ENCODE results near the gene TPRG1.
A peak's percentile ranks its signal among the peaks of the same experiment; 100 is the strongest.

Gene TPRG1

DNA sequence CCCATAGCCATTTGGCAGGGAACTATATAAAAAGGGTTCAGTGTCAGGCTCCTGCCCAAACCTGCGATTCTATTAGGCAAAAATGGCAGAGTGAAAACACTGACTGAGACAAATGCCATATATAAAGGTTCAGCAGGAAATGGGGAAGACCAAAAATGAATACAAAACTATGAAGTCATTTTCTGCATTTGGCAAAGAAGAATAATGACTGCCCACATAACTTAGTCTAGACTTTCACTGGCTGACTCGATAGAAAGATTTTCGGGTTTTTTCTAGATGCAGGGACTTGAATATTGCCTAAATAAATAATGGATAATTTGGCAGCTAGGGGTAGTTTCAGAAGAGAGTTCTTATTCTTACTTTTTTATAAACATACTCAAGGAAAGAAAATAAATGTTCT is 178.0 kb downstream of the TPRG1 start:
- DNase-seq (ENCODE audit: extremely low spot score), result peak; percentile 13
- POLR2A ChIA-PET, result no interaction called here
- TF ChIP-seq, protein P1, sequence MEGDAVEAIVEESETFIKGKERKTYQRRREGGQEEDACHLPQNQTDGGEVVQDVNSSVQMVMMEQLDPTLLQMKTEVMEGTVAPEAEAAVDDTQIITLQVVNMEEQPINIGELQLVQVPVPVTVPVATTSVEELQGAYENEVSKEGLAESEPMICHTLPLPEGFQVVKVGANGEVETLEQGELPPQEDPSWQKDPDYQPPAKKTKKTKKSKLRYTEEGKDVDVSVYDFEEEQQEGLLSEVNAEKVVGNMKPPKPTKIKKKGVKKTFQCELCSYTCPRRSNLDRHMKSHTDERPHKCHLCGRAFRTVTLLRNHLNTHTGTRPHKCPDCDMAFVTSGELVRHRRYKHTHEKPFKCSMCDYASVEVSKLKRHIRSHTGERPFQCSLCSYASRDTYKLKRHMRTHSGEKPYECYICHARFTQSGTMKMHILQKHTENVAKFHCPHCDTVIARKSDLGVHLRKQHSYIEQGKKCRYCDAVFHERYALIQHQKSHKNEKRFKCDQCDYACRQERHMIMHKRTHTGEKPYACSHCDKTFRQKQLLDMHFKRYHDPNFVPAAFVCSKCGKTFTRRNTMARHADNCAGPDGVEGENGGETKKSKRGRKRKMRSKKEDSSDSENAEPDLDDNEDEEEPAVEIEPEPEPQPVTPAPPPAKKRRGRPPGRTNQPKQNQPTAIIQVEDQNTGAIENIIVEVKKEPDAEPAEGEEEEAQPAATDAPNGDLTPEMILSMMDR (IDR thresholded peaks at IDR 0.05; ENCODE audit: control extremely low read depth, extremely low read depth, low read depth, missing control alignments), result no peak
- CTCF ChIA-PET, result interaction anchor here (1.0 to 1.6 kb wide), 2 partner anchors 11 to 205 kb away, joined by 3 to 4 read pairs; no protein-coding TSS in a partner anchor

- POLR2A ChIA-PET, result no interaction called here
- CTCF ChIA-PET, result interaction anchor here (1.0 to 1.5 kb wide), 3 partner anchors 18 to 22 kb away, joined by 3 to 4 read pairs (median 4); no protein-coding TSS in a partner anchor
- DNase-seq (ENCODE audit: extremely low spot score), result no peak
- TF ChIP-seq, protein P1 (IDR thresholded peaks at IDR 0.05; ENCODE audit: control extremely low read depth, extremely low read depth, low read depth, missing control alignments), result no peak
Measured at GRCh38 chr3:189353318-189353965, 181.7 kb downstream of the TPRG1 start.

DNA sequence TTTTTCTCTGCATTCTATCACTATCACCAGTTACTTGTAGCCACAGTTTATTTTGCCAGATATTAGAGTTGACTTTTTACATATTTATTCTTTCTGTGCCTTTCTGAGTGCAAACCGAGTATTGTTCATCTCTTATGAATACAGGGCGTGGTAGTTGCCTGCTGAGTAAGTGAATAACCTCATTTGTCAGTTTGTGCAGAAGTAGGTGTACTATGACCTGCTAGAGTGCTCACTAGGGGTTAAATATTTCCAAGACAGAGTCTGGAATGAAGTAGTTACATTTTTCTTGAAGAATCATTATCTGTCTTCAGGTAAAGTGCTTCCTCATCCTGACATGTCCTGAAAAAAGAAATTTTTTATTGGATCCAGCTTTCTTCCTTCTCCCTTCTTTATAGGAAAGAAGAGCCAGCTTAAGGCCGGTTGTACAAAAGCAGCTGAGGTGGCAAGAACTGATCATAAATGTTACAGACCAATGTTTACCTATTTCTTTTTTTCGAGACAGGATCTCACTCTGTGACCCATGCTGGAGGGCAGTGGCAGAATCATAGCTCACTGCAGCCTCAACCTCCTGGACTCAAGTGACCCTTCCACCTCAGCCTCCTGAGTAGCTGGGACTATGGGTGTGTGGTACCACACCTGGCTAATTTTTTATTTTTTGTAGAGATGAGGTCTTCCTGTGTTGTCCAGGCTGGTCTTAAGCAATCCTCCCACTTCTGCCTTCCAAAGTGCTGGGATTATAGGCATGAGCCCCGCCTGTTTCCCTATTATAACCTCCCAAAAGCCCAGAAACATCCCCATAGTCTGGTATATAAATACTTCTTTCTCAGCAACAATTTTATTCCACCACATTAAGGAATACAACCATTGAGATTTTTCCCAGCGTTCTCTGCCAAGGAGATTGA is 182.5 kb downstream of the TPRG1 start:
- no peak for DNase-seq (ENCODE audit: extremely low spot score)
- TF ChIP-seq, protein P1 (IDR thresholded peaks at IDR 0.05; ENCODE audit: control extremely low read depth, extremely low read depth, low read depth, missing control alignments), result no peak
- CTCF ChIA-PET, result interaction anchor here (0.8 to 2.6 kb wide), 6 partner anchors 9 to 1614 kb away, joined by 3 to 11 read pairs (median 5); no protein-coding TSS in a partner anchor
- POLR2A ChIA-PET, result no interaction called here

GRCh38 chr3:189355115-189355480 is 183.3 kb downstream of the TPRG1 start:
- no peak for DNase-seq (ENCODE audit: extremely low spot score)
- TF ChIP-seq, protein P1 (IDR thresholded peaks at IDR 0.05; ENCODE audit: control extremely low read depth, extremely low read depth, low read depth, missing control alignments), result no peak
- ChIA-PET CTCF (interaction anchor here (0.8 to 2.6 kb wide), 5 partner anchors 9 to 1614 kb away, joined by 5 to 11 read pairs (median 5); no protein-coding TSS in a partner anchor), POLR2A (no interaction called here)

DNA sequence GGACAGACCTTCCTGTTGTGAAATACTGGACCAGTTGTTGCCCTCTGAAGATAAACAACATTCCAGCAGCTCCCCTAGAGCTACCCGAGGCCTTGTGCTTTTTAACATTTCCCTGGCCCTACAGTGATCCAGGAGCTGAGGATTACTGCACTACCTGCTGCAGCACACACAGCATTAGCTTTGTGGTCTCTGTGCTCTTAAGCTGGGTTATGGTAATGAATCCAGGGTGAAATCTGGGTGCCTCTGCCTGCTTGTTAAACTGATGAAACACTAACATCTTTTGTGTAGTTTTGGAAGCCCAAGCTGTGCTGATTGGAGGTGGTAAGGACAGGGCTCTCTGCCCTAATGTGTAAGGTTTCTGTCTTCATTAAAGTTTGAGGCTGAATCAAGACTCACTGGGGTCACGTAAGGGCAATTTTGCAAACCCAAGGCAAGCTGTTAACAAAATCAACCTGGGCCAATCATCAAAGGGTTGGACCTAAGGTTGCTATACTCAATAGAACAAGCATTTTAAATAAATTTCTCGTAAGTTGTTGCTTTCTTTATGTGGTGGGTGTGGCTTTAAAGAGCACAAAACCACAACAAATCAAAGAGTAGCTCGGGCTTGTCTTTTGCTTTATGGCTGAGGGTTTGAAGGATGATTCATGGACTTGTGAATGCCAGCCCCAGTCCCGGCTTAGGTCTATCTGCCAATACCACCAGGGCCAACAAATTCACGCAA is 183.9 kb downstream of the TPRG1 start:
- no peak for DNase-seq (ENCODE audit: extremely low spot score)
- CTCF ChIA-PET, result interaction anchor here (0.8 to 2.6 kb wide), 6 partner anchors 8 to 1615 kb away, joined by 4 to 11 read pairs (median 5); no protein-coding TSS in a partner anchor
- POLR2A ChIA-PET, result no interaction called here

More for the DNA sequence above, 183.9 kb downstream of the TPRG1 start:
- TF ChIP-seq, protein P1 (IDR thresholded peaks at IDR 0.05; ENCODE audit: control extremely low read depth, extremely low read depth, low read depth, missing control alignments), result no peak
